HL-60/S4 treated with phorbol 12-myristate 13-acetate at 8.2 ng/mL for 4 days and 3 days (cell line): Measurements from ENCODE around the gene BCR.

Experiments used
- in situ Hi-C: fragments of 300-500 bp; cut with MboI; formaldehyde crosslinking; loops from 2 replicates; pipeline ENCODE4 v1.15.0; 2022; ENCODE audit warnings: low sequenced_read_pairs

Gene BCR

GRCh38 chr22:23270212-23270733 is 90.0 kb downstream of the BCR start:
- in situ Hi-C loops, result loop anchor here (5.0 kb wide), 1 partner anchor 93 kb away; no protein-coding TSS in a partner anchor

DNA sequence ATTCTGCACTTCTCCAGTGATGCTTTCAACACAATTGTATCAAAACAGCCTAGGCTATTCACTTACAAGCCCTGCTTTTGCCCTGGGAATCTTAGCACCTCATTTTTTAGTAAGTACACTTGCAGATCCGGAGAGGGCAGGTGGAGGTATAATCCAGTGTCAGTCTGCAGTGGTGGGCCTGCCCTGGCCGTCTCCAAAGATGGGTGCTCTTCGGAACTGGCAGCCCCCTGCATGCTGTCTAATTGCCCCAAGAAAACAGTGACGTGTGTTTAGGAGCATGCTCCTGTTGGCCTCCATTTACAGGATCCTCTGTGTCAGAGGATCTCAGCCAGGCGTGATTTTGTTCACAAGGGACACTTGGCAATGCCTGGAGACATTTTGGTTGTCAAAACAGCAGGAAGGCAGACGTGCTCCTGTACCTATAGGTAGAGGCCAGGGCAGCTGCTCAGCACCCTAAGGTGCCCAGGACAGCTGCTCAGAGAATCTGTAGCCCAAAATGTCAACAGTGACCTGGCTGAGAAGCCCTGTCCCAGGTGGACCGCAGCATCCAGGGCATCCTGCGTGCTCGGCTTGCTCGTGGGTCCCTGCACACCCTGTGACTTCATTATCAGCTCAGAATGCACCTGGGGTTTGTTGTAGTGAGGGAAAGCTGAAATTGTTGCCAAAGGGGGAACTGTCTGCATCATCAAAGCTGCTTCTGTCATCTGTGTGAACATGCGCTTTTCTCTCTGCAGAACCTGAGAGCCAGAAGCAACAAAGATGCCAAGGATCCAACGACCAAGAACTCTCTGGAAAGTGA is 90.7 kb downstream of the BCR start:
- in situ Hi-C loops, result loop anchor here (5.0 kb wide), 1 partner anchor 94 kb away; no protein-coding TSS in a partner anchor

DNA sequence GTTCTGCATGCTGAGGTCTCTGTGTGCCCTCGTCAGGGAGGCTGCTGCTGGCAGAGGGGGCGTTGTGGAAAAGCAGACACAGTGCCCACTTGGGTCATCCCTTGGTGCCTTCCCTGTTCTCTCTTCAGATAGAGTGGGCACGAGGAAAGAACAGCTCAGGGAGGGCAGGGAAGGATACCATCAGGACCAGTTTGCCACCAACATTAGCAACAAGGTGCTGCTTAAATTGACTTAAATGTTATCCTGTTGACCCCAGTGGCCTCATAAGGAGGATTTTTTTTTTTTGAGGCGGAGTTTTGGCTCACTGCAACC is 91.2 kb downstream of the BCR start:
- in situ Hi-C loops, result loop anchor here (5.0 kb wide), 1 partner anchor 94 kb away; no protein-coding TSS in a partner anchor

- in situ Hi-C loops, result loop anchor here (5.0 kb wide), 1 partner anchor 95 kb away; no protein-coding TSS in a partner anchor
Measured at GRCh38 chr22:23272371-23272770, 92.1 kb downstream of the BCR start.

DNA sequence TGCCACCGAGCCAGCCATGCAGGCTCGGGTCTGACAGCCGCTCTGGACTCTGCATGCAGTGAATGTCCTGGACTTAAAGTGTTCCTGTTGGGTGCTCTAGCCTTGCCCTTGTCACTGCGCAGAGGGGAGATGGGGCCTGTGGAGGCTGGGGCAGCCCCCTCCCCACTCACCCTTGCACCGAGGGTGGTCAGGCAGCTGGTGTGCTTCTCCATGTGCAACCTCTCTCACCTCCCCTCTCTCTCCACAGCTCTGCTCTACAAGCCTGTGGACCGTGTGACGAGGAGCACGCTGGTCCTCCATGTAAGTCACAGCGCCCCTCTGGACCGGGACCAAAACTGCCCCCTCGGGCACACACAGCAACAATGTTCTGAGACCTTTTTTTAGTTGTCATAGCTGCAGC is 92.5 kb downstream of the BCR start:
- in situ Hi-C loops, result loop anchor here (5.0 kb wide), 1 partner anchor 96 kb away; no protein-coding TSS in a partner anchor

DNA sequence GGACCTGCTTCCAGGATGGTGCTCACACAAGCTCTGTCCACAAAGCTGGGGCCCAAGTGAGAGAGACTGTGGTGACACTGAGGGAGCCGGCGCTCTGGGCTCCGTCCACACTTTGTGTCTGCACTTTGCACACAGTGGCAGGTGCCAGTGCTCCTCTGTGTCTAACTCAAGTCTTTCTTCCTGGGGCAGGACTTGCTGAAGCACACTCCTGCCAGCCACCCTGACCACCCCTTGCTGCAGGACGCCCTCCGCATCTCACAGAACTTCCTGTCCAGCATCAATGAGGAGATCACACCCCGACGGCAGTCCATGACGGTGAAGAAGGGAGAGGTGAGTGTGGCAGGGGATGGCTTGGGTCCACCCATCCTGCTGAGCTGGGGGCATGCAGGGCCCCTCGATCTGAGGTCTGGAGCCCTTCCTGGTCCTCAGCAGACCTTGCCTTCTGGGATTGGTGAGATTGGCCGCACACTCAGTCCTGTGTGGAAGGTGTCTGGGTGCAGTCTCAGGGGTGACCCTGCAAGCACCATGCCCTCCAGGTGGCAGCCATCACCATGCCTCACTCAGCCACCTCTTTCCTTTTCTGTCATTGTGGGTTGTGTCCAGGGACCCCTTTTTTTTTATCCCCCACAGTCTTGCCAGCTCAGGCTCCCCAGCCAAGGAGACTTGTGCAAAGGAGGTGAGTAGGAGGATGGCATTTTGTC is 93.3 kb downstream of the BCR start:
- in situ Hi-C loops, result loop anchor here (5.0 kb wide), 1 partner anchor 96 kb away; no protein-coding TSS in a partner anchor

GRCh38 chr22:23274146-23274526 is 93.8 kb downstream of the BCR start:
- in situ Hi-C loops, result loop anchor here (5.0 kb wide), 1 partner anchor 97 kb away; no protein-coding TSS in a partner anchor

DNA sequence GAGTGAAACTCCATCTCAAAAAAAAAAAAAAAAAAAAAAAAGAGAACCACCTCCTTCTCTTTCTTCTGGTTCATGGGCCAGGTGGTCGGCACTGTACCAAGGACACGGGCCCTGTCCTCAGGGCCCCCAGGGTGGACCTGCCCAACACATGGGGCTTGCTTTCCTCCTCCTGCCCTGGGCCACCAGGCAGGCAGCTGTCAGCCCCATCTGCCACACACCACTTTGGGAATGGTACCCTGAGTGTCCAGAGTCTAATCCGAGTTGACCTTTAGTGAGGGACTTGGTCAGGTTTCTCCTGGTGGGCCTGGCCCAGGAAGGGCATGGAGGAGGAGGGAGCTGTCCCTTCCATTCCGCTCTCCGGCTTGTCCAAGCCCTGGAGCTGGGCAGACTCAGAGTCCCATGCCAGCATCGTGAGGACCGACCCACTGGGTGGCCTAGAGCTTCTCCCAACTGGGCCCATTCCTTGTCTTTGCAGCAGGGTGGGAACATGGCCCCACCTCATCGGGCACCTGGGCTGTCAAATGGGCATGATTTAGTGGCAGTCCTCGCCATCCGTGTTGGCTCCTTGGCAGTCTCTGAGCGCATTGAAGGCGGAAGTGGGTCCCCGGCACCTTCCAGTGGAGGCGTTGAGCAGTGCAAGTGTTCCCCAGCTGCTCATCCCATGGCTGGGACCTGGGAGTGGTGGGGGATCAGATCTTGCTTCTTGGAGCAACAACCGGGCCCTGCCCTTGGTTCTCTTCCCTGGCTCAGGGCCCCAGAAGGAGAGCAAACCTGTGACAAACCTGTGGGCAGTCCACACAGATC is 94.8 kb downstream of the BCR start:
- in situ Hi-C loops, result loop anchor here (5.0 kb wide), 1 partner anchor 98 kb away; no protein-coding TSS in a partner anchor

- in situ Hi-C loops, result no loop called here
Measured at GRCh38 chr22:23275751-23276150, 95.4 kb downstream of the BCR start.

- in situ Hi-C loops, result no loop called here
Measured at GRCh38 chr22:23276656-23277582, 96.6 kb downstream of the BCR start.

- in situ Hi-C loops, result no loop called here
Measured at GRCh38 chr22:23277583-23278295, 97.4 kb downstream of the BCR start.

DNA sequence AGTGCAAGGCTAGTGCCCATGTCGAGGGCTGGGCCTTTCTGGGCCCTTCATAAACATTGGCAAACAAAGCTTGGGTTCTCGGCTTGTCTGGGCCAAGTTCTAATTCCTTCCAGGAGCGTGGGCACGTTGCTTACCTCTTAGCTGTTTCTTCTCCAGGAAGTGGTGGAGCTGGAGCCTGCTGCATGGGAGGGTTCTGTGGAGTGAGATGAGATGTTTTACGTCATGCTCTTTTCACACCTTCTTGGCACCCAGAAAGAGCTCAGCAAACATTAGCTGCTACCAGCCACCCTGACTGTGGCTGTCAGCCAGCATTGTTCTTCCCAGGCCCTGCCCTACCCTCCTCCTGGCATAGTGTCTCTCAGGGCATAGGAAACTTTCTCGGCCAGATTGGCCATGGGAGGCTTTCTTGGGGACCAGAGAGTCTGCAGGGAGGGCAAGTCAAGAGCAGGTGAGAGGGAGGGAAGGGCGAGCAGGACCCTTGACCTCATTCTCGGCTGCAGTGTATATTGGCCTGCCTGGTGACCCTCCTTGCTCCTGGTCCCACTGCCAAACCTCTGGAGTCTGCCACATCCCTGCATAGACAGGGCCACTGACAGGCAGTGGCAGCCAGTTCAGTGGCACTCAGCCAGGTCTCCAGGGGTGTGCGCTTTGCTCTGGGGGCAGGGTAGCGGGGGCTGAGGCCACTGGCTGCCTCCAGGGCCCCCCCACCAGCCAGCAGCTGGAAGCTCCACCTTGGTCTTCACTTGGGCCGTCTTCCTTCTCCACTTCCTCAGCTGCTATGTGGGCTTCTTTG is 98.8 kb downstream of the BCR start:
- in situ Hi-C loops, result no loop called here

- in situ Hi-C loops, result no loop called here
Measured at GRCh38 chr22:23279781-23280180, 99.5 kb downstream of the BCR start.

DNA sequence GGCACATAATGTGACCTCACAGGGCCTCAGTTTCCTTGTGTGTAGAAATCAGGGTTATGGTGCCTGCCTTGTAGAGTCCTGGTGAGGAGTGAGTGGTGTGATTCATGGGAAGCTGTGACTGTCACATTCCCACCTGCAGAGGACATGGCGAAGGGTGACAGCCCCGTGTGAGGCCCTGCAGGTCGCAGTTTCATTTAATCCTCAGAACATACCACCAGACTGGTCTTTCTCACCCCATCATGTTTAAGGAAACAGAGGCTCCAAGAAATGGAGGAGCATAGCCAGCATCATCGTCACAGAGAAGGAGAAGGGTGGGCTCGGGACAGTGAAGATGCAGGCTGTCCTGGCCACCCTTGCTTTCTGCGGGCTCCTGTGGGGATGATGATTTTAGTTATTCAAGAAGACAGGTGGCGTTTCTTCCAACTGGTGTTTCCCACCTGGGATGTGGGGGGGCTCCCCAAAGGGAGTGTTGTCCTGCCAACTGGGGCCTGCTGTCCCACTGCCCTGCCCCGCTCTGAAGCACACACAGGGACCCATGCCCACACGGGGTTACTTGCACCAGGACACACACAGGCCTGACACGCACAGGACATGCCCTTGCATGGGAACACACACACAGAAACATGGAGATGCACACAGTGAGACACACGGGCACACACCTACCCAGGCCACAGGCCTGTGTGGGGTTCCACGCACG is 100.2 kb downstream of the BCR start:
- in situ Hi-C loops, result no loop called here

GRCh38 chr22:23281053-23281405 is 100.7 kb downstream of the BCR start:
- in situ Hi-C loops, result no loop called here

DNA sequence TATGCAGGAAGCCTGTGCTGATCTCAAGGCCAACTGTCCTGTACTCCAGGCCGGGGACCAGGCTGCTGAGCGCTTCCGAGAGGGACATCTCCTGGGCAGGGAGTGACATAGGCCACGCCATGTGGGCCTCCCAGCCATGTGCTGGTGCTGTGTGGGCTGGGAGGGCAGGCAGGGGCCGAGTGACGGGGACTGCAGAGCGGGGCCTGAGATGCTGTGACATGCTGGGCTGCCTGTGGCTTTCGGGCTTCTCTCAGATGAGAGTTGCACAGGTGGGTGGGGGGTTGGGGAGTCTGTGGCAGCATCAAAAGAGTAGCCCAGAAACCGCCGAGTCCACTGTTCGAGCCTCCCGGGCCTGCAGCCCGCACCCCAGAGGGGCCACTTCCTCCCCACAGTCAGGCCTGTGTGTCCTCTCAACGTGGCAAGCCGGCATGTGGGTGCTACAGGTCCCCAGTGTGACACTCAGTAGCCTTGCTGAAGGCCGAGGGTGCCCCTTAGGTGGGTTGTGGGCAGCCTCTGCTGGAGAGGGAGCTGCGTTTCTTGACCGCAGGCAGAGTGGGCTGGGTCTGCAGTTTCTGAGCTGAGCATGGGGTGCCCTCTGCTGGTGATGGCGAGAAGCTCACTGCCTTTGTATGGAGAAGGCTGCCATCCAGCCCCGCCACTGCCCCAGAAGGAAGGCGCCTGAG is 101.2 kb downstream of the BCR start:
- in situ Hi-C loops, result no loop called here

GRCh38 chr22:23282089-23282501 is 101.8 kb downstream of the BCR start:
- in situ Hi-C loops, result no loop called here
